Activated CD8-positive, alpha-beta T cell treated with anti-CD3 and anti-CD28 coated beads, Interleukin-2, amount 10 ng/mL, durations not matched to agents 7 days and 5 days (primary cell): Measurements from ENCODE around the gene DRC1. TPM values are rescaled to one million over a fixed set of nuclear protein-coding genes. Genes with fewer than 3 reads are reported as not detected.
A peak's percentile ranks its signal among the peaks of the same experiment; 100 is the strongest.
"Not testable (repeated sequence)": the region's sequence is repeated elsewhere in the genome, so short reads cannot be mapped to it uniquely, and the experiment has no call there.

Experiments used
- ATAC-seq: fragments of 150-1000 bp; cut with Tn5 transposase; one replicate; pipeline ENCODE4 v1.10.0; 2021; ENCODE audit warnings: moderate library complexity
- CTCF ChIA-PET: fragments of 350-600 bp; sonication (Branson Sonifier 250); formaldehyde crosslinking; loops from one replicate; lab custom pipeline; 2021; ENCODE audit warnings: antibody characterized with exemption; lab: Charles Lee
- POLR2A ChIA-PET: fragments of 350-600 bp; sonication (Branson Sonifier 250); formaldehyde crosslinking; loops from one replicate; lab custom pipeline; 2021; ENCODE audit warnings: antibody characterized with exemption; lab: Charles Lee
- DNase-seq: peaks from one replicate; pipeline ENCODE4 v3.0.0-alpha.2; 2020
- H3K27ac Mint-ChIP-seq: one replicate; pipeline ENCODE4 v1.8.0; 2021; ENCODE audit warnings: mild to moderate bottlenecking, mixed read lengths
- H3K27me3 Mint-ChIP-seq: one replicate; pipeline ENCODE4 v1.8.0; 2021; ENCODE audit warnings: low read depth, mixed read lengths
- H3K36me3 Mint-ChIP-seq: one replicate; pipeline ENCODE4 v1.8.0; 2021; ENCODE audit warnings: low read depth, mixed read lengths
- H3K4me1 Mint-ChIP-seq: one replicate; pipeline ENCODE4 v1.8.0; 2021; ENCODE audit warnings: low read depth, mixed read lengths
- H3K4me3 Mint-ChIP-seq: one replicate; pipeline ENCODE4 v1.8.0; 2021; ENCODE audit warnings: mild to moderate bottlenecking, mixed read lengths
- H3K9me3 Mint-ChIP-seq: one replicate; pipeline ENCODE4 v1.8.0; 2022; ENCODE audit warnings: mixed read lengths; ENCODE audit not compliant: insufficient read depth
- total RNA-seq, 2 experiments: library from RNA; stranded (reverse); gene quantifications; one replicate each; pipeline ENCODE4 v1.2.3, GENCODE V29; 2021

The DRC1 gene
- total RNA-seq, 2 experiments from 2014 or later: not detected

GRCh38 chr2:26465981-26466471, 64.3 kb downstream of the DRC1 start:
- CTCF ChIA-PET: no interaction called here
- POLR2A ChIA-PET: interaction anchor here (0.6 kb wide), 1 partner anchor 993 kb away, joined by 3 read pairs; no protein-coding TSS in a partner anchor

GRCh38 chr2:26466662-26467310, 65.1 kb downstream of the DRC1 start:
- H3K9me3 Mint-ChIP-seq: peaks cover 3% of the 10 kb centered on the region
- ChIA-PET POLR2A (no interaction called here), CTCF (interaction anchor here (0.8 to 0.9 kb wide), 3 partner anchors 11 to 282 kb away, joined by 3 to 4 read pairs (median 3); partner anchors contain the start of gene OTOF)
- H3K36me3 Mint-ChIP-seq: peaks cover 22% of the 10 kb centered on the region
- no peak overlapping the region for H3K4me3 Mint-ChIP-seq
- no peak overlapping the region for H3K27ac Mint-ChIP-seq
- DNase-seq (no peak), ATAC-seq (no peak)
- no peaks in the 10 kb centered on the region for H3K27me3 Mint-ChIP-seq
- H3K4me1 Mint-ChIP-seq: no peaks in the 10 kb centered on the region

More at GRCh38 chr2:26465981-26466471, 64.3 kb downstream of the DRC1 start:
- Mint-ChIP-seq H3K4me3 (no peak overlapping the region), H3K27ac (no peak overlapping the region), H3K36me3 (peaks cover 19% of the 10 kb centered on the region), H3K27me3 (no peaks in the 10 kb centered on the region), H3K4me1 (no peaks in the 10 kb centered on the region), H3K9me3 (peaks cover 3% of the 10 kb centered on the region)
- ATAC-seq (no peak), DNase-seq (no peak)

- POLR2A ChIA-PET: not testable (repeated sequence)
Measured at GRCh38 chr2:26468544-26468943, 66.8 kb downstream of the DRC1 start.

GRCh38 chr2:26469092-26469710, 67.5 kb downstream of the DRC1 start:
- no peaks in the 10 kb centered on the region for H3K4me1 Mint-ChIP-seq
- DNase-seq (peak; percentile 82), ATAC-seq (peak; percentile 43)

More at GRCh38 chr2:26468544-26468943, 66.8 kb downstream of the DRC1 start:
- H3K9me3 Mint-ChIP-seq, ATAC-seq, H3K27ac Mint-ChIP-seq, H3K4me1 Mint-ChIP-seq, H3K27me3 Mint-ChIP-seq, H3K4me3 Mint-ChIP-seq, DNase-seq: not testable (repeated sequence)
- CTCF ChIA-PET: interaction anchor here (1.0 to 2.4 kb wide), 7 partner anchors 10 to 233 kb away, joined by 3 to 6 read pairs (median 5); partner anchors contain the start of genes ADGRF3 and OTOF
- peaks cover 29% of the 10 kb centered on the region for H3K36me3 Mint-ChIP-seq

GRCh38 chr2:26469955-26470354, 68.2 kb downstream of the DRC1 start:
- DNase-seq: no peak
- no peak for ATAC-seq
- H3K36me3 Mint-ChIP-seq: peaks cover 29% of the 10 kb centered on the region

More at GRCh38 chr2:26469092-26469710, 67.5 kb downstream of the DRC1 start:
- ChIA-PET POLR2A (interaction anchor here (0.6 kb wide), 1 partner anchor 20 kb away, joined by 3 read pairs; no protein-coding TSS in a partner anchor), CTCF (interaction anchor here (0.8 to 2.4 kb wide), 12 partner anchors 9 to 234 kb away, joined by 3 to 7 read pairs (median 4); partner anchors contain the start of genes ADGRF3, HADHA, HADHB and OTOF)
- Mint-ChIP-seq H3K27me3 (no peaks in the 10 kb centered on the region), H3K27ac (peak overlapping the region; percentile 5), H3K36me3 (peaks cover 29% of the 10 kb centered on the region), H3K4me3 (no peak overlapping the region), H3K9me3 (peaks cover 3% of the 10 kb centered on the region)

GRCh38 chr2:26470601-26471260, 69.0 kb downstream of the DRC1 start:
- H3K4me1 Mint-ChIP-seq: no peaks in the 10 kb centered on the region
- H3K27ac Mint-ChIP-seq: no peak overlapping the region
- POLR2A ChIA-PET: no interaction called here
- no peak for DNase-seq
- no peak for ATAC-seq
- H3K4me3 Mint-ChIP-seq: no peak overlapping the region
- H3K36me3 Mint-ChIP-seq: peaks cover 29% of the 10 kb centered on the region
- no peaks in the 10 kb centered on the region for H3K27me3 Mint-ChIP-seq
- peaks cover 3% of the 10 kb centered on the region for H3K9me3 Mint-ChIP-seq
- CTCF ChIA-PET: no interaction called here

More at GRCh38 chr2:26469955-26470354, 68.2 kb downstream of the DRC1 start:
- POLR2A ChIA-PET: no interaction called here
- peaks cover 3% of the 10 kb centered on the region for H3K9me3 Mint-ChIP-seq
- H3K4me1 Mint-ChIP-seq: no peaks in the 10 kb centered on the region
- CTCF ChIA-PET: interaction anchor here (1.1 to 1.4 kb wide), 6 partner anchors 8 to 125 kb away, joined by 3 to 7 read pairs (median 5); partner anchors contain the start of gene OTOF
- H3K27me3 Mint-ChIP-seq: no peaks in the 10 kb centered on the region
- H3K27ac Mint-ChIP-seq: no peak overlapping the region
- H3K4me3 Mint-ChIP-seq: no peak overlapping the region

- H3K4me1 Mint-ChIP-seq: no peaks in the 10 kb centered on the region
- H3K9me3 Mint-ChIP-seq: peaks cover 3% of the 10 kb centered on the region
- ChIA-PET CTCF (no interaction called here), POLR2A (no interaction called here)
- no peak overlapping the region for H3K4me3 Mint-ChIP-seq
- H3K36me3 Mint-ChIP-seq: peaks cover 29% of the 10 kb centered on the region
- H3K27ac Mint-ChIP-seq: no peak overlapping the region
- DNase-seq: no peak
- ATAC-seq: no peak
- H3K27me3 Mint-ChIP-seq: no peaks in the 10 kb centered on the region
Measured at GRCh38 chr2:26471289-26471688, 69.6 kb downstream of the DRC1 start.

- CTCF ChIA-PET: no interaction called here
- ATAC-seq (no peak), DNase-seq (no peak)
- H3K4me1 Mint-ChIP-seq: peaks cover 3% of the 10 kb centered on the region
- POLR2A ChIA-PET: no interaction called here
- H3K4me3 Mint-ChIP-seq: no peak overlapping the region
- H3K36me3 Mint-ChIP-seq: peaks cover 29% of the 10 kb centered on the region
- H3K27me3 Mint-ChIP-seq: no peaks in the 10 kb centered on the region
- H3K27ac Mint-ChIP-seq: no peak overlapping the region
- H3K9me3 Mint-ChIP-seq: peaks cover 3% of the 10 kb centered on the region
Measured at GRCh38 chr2:26471766-26472706, 70.3 kb downstream of the DRC1 start.

- ChIA-PET CTCF (no interaction called here), POLR2A (interaction anchor here (0.6 kb wide), 1 partner anchor 105 kb away, joined by 3 read pairs; no protein-coding TSS in a partner anchor)
- DNase-seq (no peak), ATAC-seq (no peak)
- Mint-ChIP-seq H3K9me3 (peaks cover 3% of the 10 kb centered on the region), H3K27me3 (no peaks in the 10 kb centered on the region), H3K4me3 (no peak overlapping the region), H3K27ac (no peak overlapping the region), H3K4me1 (peaks cover 10% of the 10 kb centered on the region), H3K36me3 (peaks cover 29% of the 10 kb centered on the region)
Measured at GRCh38 chr2:26472821-26473655, 71.3 kb downstream of the DRC1 start.

- H3K4me1 Mint-ChIP-seq: peaks cover 11% of the 10 kb centered on the region
- DNase-seq: no peak
- peaks cover 3% of the 10 kb centered on the region for H3K9me3 Mint-ChIP-seq
- H3K27ac Mint-ChIP-seq: no peak overlapping the region
- H3K27me3 Mint-ChIP-seq: no peaks in the 10 kb centered on the region
- H3K36me3 Mint-ChIP-seq: peaks cover 24% of the 10 kb centered on the region
- CTCF ChIA-PET: no interaction called here
- no peak overlapping the region for H3K4me3 Mint-ChIP-seq
- POLR2A ChIA-PET: no interaction called here
- ATAC-seq: no peak
Measured at GRCh38 chr2:26473796-26474195, 72.1 kb downstream of the DRC1 start.
